ENCODE measurements around the gene BTN1A1. TPM values are rescaled to one million over a fixed set of nuclear protein-coding genes. Genes with fewer than 3 reads are reported as not detected.
A peak's percentile ranks its signal among the peaks of the same experiment; 100 is the strongest.

Gene BTN1A1
- total and polyA plus RNA-seq, 9 of the 15 experiments (the other 6 are each of a cell fraction or from before 2014, with no cell fraction given): 0.01 to 0.15 (median 0.06) TPM; not detected in 4

DNA sequence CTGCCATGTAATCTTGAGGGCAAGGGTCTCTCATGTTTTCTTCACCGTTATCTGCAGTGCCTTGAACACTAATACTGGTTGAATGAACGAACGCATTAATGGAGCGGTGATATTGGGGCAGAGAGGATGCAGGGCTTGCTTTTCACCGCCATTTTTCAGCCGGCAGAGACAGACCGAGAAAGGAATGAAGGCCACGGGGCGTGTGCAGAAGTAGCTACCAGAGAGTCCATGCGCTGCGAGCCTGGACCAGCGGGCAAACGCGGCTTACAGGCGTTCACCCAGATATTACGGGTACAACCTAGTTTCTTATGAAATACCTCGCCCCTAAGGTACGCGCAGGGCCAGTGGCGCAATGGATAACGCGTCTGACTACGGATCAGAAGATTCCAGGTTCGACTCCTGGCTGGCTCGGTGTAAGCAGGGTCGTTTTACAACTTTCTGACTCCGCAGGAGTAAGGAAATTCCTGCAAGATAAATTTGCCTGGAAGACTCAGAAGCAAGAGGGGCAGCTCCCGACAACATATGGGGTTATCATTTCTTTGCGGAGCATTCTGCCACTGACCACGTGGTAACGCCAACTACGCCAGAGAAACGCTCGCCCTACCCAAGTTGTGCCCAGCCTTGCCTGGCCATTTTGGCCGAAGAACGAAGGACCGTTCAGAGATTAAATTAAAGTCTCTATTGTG is 37.2 kb downstream of the BTN1A1 start (continued):
- TF ChIP-seq, protein P1, sequence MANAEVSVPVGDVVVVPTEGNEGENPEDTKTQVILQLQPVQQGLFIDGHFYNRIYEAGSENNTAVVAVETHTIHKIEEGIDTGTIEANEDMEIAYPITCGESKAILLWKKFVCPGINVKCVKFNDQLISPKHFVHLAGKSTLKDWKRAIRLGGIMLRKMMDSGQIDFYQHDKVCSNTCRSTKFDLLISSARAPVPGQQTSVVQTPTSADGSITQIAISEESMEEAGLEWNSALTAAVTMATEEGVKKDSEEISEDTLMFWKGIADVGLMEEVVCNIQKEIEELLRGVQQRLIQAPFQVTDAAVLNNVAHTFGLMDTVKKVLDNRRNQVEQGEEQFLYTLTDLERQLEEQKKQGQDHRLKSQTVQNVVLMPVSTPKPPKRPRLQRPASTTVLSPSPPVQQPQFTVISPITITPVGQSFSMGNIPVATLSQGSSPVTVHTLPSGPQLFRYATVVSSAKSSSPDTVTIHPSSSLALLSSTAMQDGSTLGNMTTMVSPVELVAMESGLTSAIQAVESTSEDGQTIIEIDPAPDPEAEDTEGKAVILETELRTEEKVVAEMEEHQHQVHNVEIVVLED (CRISPR knock-in tag; IDR thresholded peaks at IDR 0.05): peak; percentile 49; the same call in 1 of the 2 replicates
- no peak for TF ChIP-seq SPI1 (IDR thresholded peaks at IDR 0.05; ENCODE audit: borderline replicate concordance, low read depth, low read length)
- 0 out of 2 replicates have a peak, but pooled peaks have one; percentile 16 for TF ChIP-seq EHMT2 (IDR thresholded peaks at IDR 0.05)
- TF ChIP-seq PHTF2 (CRISPR knock-in tag; IDR thresholded peaks at IDR 0.05): no peak
- TF ChIP-seq, protein P2, sequence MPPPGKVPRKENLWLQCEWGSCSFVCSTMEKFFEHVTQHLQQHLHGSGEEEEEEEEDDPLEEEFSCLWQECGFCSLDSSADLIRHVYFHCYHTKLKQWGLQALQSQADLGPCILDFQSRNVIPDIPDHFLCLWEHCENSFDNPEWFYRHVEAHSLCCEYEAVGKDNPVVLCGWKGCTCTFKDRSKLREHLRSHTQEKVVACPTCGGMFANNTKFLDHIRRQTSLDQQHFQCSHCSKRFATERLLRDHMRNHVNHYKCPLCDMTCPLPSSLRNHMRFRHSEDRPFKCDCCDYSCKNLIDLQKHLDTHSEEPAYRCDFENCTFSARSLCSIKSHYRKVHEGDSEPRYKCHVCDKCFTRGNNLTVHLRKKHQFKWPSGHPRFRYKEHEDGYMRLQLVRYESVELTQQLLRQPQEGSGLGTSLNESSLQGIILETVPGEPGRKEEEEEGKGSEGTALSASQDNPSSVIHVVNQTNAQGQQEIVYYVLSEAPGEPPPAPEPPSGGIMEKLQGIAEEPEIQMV (tag; conservative IDR thresholded peaks at IDR 0.05; ENCODE audit: low read depth): no peak
- TF ChIP-seq, protein P3, sequence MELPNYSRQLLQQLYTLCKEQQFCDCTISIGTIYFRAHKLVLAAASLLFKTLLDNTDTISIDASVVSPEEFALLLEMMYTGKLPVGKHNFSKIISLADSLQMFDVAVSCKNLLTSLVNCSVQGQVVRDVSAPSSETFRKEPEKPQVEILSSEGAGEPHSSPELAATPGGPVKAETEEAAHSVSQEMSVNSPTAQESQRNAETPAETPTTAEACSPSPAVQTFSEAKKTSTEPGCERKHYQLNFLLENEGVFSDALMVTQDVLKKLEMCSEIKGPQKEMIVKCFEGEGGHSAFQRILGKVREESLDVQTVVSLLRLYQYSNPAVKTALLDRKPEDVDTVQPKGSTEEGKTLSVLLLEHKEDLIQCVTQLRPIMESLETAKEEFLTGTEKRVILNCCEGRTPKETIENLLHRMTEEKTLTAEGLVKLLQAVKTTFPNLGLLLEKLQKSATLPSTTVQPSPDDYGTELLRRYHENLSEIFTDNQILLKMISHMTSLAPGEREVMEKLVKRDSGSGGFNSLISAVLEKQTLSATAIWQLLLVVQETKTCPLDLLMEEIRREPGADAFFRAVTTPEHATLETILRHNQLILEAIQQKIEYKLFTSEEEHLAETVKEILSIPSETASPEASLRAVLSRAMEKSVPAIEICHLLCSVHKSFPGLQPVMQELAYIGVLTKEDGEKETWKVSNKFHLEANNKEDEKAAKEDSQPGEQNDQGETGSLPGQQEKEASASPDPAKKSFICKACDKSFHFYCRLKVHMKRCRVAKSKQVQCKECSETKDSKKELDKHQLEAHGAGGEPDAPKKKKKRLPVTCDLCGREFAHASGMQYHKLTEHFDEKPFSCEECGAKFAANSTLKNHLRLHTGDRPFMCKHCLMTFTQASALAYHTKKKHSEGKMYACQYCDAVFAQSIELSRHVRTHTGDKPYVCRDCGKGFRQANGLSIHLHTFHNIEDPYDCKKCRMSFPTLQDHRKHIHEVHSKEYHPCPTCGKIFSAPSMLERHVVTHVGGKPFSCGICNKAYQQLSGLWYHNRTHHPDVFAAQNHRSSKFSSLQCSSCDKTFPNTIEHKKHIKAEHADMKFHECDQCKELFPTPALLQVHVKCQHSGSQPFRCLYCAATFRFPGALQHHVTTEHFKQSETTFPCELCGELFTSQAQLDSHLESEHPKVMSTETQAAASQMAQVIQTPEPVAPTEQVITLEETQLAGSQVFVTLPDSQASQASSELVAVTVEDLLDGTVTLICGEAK (IDR thresholded peaks at IDR 0.05): peak; percentile 69
- TF ChIP-seq, protein P3 (CRISPR knock-in tag; IDR thresholded peaks at IDR 0.05): peak; percentile 12; the same call in 1 of the 2 replicates
- no peak for TF ChIP-seq SRSF9 (IDR thresholded peaks at IDR 0.05; ENCODE audit: borderline replicate concordance, low read depth, low read length)
- peak; percentile 92 for TF ChIP-seq CREM (IDR thresholded peaks at IDR 0.05; ENCODE audit: low read depth)
- peak; percentile 54 for TF ChIP-seq SMAD1 (IDR thresholded peaks at IDR 0.05; ENCODE audit: low read depth, low read length, partially characterized antibody)
- peak; percentile 63; the same call in 1 of the 2 replicates for TF ChIP-seq HDAC6 (IDR thresholded peaks at IDR 0.05; ENCODE audit: low read depth, low read length)
- no peak for TF ChIP-seq RHOXF2B (CRISPR knock-in tag; conservative IDR thresholded peaks at IDR 0.05)
